ENCODE measurements around the gene PITX1. TPM values are rescaled to one million over a fixed set of nuclear protein-coding genes. Genes with fewer than 3 reads are reported as not detected.

The PITX1 gene
- total RNA-seq, 4 donors from 2014 or later: 0.15 to 3.9 (median 1.6) TPM

DNA sequence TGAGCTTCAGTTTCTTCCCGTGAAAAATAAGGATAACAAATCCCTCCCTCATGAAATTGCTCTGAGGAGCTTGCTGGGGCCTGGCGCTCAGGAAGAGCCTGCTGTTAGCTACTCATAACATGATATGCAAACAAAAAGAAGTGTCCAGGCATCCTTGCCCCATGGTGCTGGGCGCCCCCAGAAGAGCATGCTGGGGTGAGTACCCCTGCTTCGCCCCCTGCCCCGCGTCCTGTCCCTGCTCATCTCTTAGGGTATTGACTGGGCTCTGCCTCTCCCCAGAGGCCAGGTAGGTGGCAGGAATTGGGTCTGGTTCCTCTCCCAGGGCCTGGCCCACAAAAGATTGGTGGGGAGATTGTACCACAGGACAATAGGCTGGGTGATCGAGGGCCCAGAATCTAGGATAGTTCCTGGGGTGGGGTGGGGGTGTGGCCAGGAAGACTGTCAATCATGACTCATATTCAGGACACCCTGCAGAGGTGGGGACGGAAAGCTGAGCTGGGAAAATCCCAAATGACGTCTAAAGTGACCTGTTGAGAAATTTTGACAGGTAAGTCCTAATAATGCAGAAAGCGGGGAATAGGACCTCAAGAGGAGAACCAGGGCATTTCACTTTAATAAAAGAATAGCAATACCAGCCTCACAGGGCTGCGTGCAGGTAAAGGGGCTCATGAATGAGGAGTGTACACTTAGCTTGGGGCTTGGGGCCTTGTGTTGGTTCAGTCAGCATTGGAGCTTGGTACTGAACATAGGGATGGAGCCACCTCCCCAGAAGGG lies 8.9 kb downstream of the PITX1 start:
- no peak for DNase-seq (ENCODE audit: low spot score in 2 of 2)
- H3K4me3 ChIP-seq (ENCODE audit: low read depth, poor library complexity, severe bottlenecking): no peak overlapping the region
- TF ChIP-seq POLR2A (IDR thresholded peaks at IDR 0.05): no peak
- TF ChIP-seq, protein P1, sequence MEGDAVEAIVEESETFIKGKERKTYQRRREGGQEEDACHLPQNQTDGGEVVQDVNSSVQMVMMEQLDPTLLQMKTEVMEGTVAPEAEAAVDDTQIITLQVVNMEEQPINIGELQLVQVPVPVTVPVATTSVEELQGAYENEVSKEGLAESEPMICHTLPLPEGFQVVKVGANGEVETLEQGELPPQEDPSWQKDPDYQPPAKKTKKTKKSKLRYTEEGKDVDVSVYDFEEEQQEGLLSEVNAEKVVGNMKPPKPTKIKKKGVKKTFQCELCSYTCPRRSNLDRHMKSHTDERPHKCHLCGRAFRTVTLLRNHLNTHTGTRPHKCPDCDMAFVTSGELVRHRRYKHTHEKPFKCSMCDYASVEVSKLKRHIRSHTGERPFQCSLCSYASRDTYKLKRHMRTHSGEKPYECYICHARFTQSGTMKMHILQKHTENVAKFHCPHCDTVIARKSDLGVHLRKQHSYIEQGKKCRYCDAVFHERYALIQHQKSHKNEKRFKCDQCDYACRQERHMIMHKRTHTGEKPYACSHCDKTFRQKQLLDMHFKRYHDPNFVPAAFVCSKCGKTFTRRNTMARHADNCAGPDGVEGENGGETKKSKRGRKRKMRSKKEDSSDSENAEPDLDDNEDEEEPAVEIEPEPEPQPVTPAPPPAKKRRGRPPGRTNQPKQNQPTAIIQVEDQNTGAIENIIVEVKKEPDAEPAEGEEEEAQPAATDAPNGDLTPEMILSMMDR (IDR thresholded peaks at IDR 0.05): no peak
- intact Hi-C loops (cut with DNase I; ENCODE audit: low total_unique reads): no loop called here
- 81 to 90% methylated on average over 11 of the region's 11 CpGs for WGBS, 2 donors

DNA sequence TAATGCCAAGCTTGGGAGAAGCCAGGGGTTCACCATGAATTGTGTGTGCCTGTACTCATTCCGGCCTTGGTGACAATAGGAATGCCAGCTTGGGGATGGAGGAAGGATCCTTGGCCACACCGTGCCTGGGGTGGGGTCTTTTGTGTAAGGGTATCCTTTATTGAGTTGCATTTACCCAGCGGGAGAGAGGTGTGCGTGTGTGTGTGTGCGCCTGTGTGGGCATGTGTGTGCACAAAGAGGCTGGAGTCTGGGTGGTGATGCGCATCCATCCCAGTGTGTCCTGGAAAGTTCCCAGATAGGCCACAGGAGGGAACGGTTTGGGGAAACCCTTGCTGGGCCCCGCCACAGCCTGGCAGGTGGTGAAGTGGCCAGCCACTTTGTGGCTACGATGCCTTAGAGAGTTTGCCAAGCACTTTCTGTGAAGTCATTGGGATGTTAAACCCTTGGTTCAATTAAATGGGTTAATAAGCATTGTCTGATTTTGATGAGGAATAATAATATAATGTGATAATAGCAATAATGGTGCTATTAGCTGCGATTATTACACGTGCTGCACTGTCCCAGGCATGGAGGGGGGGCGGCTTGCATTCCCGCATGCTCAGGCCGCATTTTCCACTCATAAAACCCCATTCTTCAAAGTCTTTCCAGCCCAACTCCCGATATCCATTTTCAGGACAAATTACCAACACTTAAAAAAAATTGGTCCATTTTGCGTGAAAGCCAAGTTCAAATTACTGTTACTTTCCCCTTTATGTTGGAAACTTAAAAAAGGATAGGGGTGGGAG lies 13.7 kb downstream of the PITX1 start:
- 84 to 85% methylated on average over 16 of the region's 16 CpGs for WGBS, 2 donors
- DNase-seq (ENCODE audit: low spot score in 2 of 2): peak in 1 of 2 donors; percentile 74
- TF ChIP-seq POLR2A (IDR thresholded peaks at IDR 0.05): no peak
- TF ChIP-seq, protein P1 (IDR thresholded peaks at IDR 0.05): no peak

DNA sequence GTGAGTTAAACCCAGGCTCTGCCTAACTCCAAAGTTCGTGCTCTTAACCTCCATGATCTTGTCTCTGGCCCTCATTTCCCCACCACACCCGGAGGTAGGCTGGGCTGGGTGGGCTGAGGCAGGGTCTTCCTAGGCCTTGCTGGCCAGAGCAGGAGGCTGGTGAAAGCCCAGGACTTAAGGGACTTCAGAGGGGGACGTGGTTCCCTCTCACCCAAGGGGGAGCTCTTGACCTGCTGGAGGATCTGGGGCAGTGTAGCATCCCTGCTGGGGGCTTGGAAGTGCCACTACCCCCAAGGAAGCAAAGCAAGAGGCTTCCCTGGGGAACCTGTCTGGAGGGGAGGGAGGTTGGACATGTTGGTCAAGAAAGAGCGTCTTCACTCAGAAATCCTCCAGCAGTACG lies 14.7 kb downstream of the PITX1 start:
- 91 to 95% methylated on average over 5 of the region's 5 CpGs for WGBS, 2 donors
- intact Hi-C loops (cut with DNase I; ENCODE audit: low total_unique reads): no loop called here
- TF ChIP-seq, protein P1 (IDR thresholded peaks at IDR 0.05): no peak
- TF ChIP-seq POLR2A (IDR thresholded peaks at IDR 0.05): no peak
- H3K4me3 ChIP-seq (ENCODE audit: low read depth, poor library complexity, severe bottlenecking): no peak overlapping the region
- peak in 1 of 2 donors; percentile 79 for DNase-seq (ENCODE audit: low spot score in 2 of 2)

More for the DNA sequence above, 13.7 kb downstream of the PITX1 start:
- no peak overlapping the region for H3K4me3 ChIP-seq (ENCODE audit: low read depth, poor library complexity, severe bottlenecking)
- intact Hi-C loops (cut with DNase I; ENCODE audit: low total_unique reads): no loop called here

DNA sequence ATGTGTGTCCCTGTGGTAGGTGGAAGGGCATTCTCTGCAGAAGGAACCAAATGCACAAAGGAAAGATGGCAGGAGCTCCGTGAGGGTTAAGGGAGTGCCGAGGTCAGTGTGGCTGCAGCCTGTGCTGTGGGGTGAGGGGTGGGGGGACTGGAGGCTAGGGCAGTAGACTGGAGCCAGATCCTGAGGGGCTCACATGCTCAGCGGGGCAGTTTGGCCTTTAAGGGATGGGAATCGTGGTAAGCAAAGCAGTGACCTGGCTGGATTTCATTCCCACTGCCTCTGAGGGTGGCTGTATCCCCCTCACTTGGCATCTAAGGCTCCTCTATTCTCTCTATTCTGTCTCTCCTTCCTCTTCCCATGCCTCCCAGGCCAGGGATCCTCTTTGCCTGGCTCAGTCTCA lies 15.6 kb downstream of the PITX1 start:
- WGBS, 2 donors: 87 to 94% methylated on average over 4 of the region's 4 CpGs
- H3K4me3 ChIP-seq (ENCODE audit: low read depth, poor library complexity, severe bottlenecking): no peak overlapping the region
- TF ChIP-seq, protein P1 (IDR thresholded peaks at IDR 0.05): no peak
- no peak for TF ChIP-seq POLR2A (IDR thresholded peaks at IDR 0.05)
- intact Hi-C loops (cut with DNase I; ENCODE audit: low total_unique reads): no loop called here
- DNase-seq (ENCODE audit: low spot score in 2 of 2): peak in 1 of 2 donors; percentile 60

DNA sequence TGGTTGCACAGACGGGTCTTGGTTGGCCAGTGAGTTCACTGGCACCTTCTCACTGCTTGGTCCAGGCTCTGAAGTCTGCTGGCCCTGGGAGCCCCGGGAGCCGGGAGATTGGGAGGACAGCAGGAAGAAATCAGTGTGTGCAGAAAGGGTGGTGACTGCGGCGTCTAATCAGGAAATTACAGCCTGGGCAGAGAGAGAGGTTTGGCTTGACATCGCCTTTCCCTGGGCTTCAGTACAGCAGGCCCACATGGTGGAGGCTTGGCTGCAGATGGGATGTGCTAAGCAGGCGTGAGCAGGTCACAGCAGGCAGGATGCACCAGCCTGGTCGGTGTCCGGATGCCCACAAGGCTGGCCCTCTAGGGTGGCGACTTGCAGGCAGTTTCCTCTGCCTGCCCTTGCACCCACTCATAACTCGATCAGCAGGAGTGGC lies 17.2 kb downstream of the PITX1 start:
- intact Hi-C loops (cut with DNase I; ENCODE audit: low total_unique reads): no loop called here
- no peak overlapping the region for H3K4me3 ChIP-seq (ENCODE audit: low read depth, poor library complexity, severe bottlenecking)
- TF ChIP-seq, protein P1 (IDR thresholded peaks at IDR 0.05): no peak
- TF ChIP-seq POLR2A (IDR thresholded peaks at IDR 0.05): no peak
- DNase-seq (ENCODE audit: low spot score in 2 of 2): peak in 1 of 2 donors; percentile 82
- 53 to 60% methylated on average over 11 of the region's 11 CpGs for WGBS, 2 donors

All from lower leg skin (tissue), 4 donors.